ENCODE results near the gene ZNF79. TPM values are rescaled to one million over a fixed set of nuclear protein-coding genes. Genes with fewer than 3 reads are reported as not detected.

ZNF79 gene
- total RNA-seq, 1 donor from 2014 or later: 14.1 TPM

- peaks cover 24% of the 10 kb centered on the region for H3K4me1 Mint-ChIP-seq (ENCODE audit: unreplicated experiment)
- no peak overlapping the region for H3K4me3 Mint-ChIP-seq
- no peak overlapping the region for H3K27ac Mint-ChIP-seq
- TF ChIP-seq CTCF (conservative IDR thresholded peaks at IDR 0.05): no peak
- no peaks in the 10 kb centered on the region for H3K36me3 Mint-ChIP-seq
- DNase-seq (ENCODE audit: extremely low spot score, unreplicated experiment): no peak
- no peaks in the 10 kb centered on the region for H3K27me3 Mint-ChIP-seq
- H3K9me3 Mint-ChIP-seq: no peaks in the 10 kb centered on the region
Measured at GRCh38 chr9:127386249-127386648, 37.9 kb upstream of the ZNF79 start.

GRCh38 chr9:127386981-127387380 lies 37.2 kb upstream of the ZNF79 start:
- TF ChIP-seq CTCF (conservative IDR thresholded peaks at IDR 0.05): no peak
- Mint-ChIP-seq H3K4me3 (no peak overlapping the region), H3K9me3 (no peaks in the 10 kb centered on the region), H3K4me1 (ENCODE audit: unreplicated experiment) (peaks cover 25% of the 10 kb centered on the region), H3K27ac (no peak overlapping the region), H3K36me3 (no peaks in the 10 kb centered on the region), H3K27me3 (no peaks in the 10 kb centered on the region)
- DNase-seq (ENCODE audit: extremely low spot score, unreplicated experiment): no peak

GRCh38 chr9:127388037-127388855 lies 35.9 kb upstream of the ZNF79 start:
- Mint-ChIP-seq H3K4me3 (peak overlapping the region; percentile 32), H3K36me3 (no peaks in the 10 kb centered on the region), H3K27ac (peak overlapping the region; percentile 89), H3K4me1 (ENCODE audit: unreplicated experiment) (peaks cover 34% of the 10 kb centered on the region), H3K27me3 (no peaks in the 10 kb centered on the region), H3K9me3 (no peaks in the 10 kb centered on the region)
- DNase-seq (ENCODE audit: extremely low spot score, unreplicated experiment): no peak
- TF ChIP-seq CTCF (conservative IDR thresholded peaks at IDR 0.05): no peak

- Mint-ChIP-seq H3K27ac (peak overlapping the region; percentile 89), H3K9me3 (no peaks in the 10 kb centered on the region), H3K4me3 (peak overlapping the region; percentile 32), H3K36me3 (no peaks in the 10 kb centered on the region), H3K4me1 (ENCODE audit: unreplicated experiment) (peaks cover 39% of the 10 kb centered on the region), H3K27me3 (no peaks in the 10 kb centered on the region)
- no peak for DNase-seq (ENCODE audit: extremely low spot score, unreplicated experiment)
- no peak for TF ChIP-seq CTCF (conservative IDR thresholded peaks at IDR 0.05)
Measured at GRCh38 chr9:127388856-127389238, 35.3 kb upstream of the ZNF79 start.

GRCh38 chr9:127389381-127390247 lies 34.6 kb upstream of the ZNF79 start:
- H3K4me3 Mint-ChIP-seq: no peak overlapping the region
- H3K27ac Mint-ChIP-seq: peak overlapping the region; percentile 89
- no peaks in the 10 kb centered on the region for H3K9me3 Mint-ChIP-seq
- no peak for TF ChIP-seq CTCF (conservative IDR thresholded peaks at IDR 0.05)
- DNase-seq (ENCODE audit: extremely low spot score, unreplicated experiment): no peak
- peaks cover 40% of the 10 kb centered on the region for H3K4me1 Mint-ChIP-seq (ENCODE audit: unreplicated experiment)
- no peaks in the 10 kb centered on the region for H3K27me3 Mint-ChIP-seq
- H3K36me3 Mint-ChIP-seq: no peaks in the 10 kb centered on the region

All from type B pancreatic cell (in vitro differentiated cells).